Heart left ventricle (tissue), 13 donors: ENCODE measurements around the gene ZNF76.

Source experiments
- POLR2A ChIP-seq, 2 donors: fragments of 450-650 bp; IDR thresholded peaks; one replicate each; pipeline ENCODE4 v1.6.1; 2017; ENCODE audit warnings: antibody characterized with exemption in 2 of 2, mild to moderate bottlenecking in 2 of 2, moderate library complexity in 2 of 2
- TF ChIP-seq, protein P1 (sequence below), 12 donors: fragments of 200-600 bp; sonication (generic) in 4 of 12; IDR thresholded peaks; one replicate each; pipeline versions ENCODE4 v1.5.0 to v1.8.0; 2018 to 2022; ENCODE audit warnings: antibody characterized with exemption in 12 of 12, mild to moderate bottlenecking in 5 of 12
- donor health status: ischemic (EF 13 %, LVEDD 7.1; RV severe dilation, severe dysfunction).
- donor health status: DM: no; HTN: yes; CAD: no.
- donor health status: DM: no; HTN: no; CAD: no.
- donor health status: ischemic (EF 25% LVEDD 6.9; RV normal size, moderate dysfunction).
- donor health status: ischemic (EF 25% LVEDD 5.7; RV mildly dilated, moderate dysfunction).
- donor health status: ischemic (EF 35%, LVEDD 5.7; RV mildly dilated, moderate dysfunction).
- donor health status: nonischemic (EF 11% LVEDD 7.7; RV severe dilation, severe dysfunction).
- donor health status: DM: yes; HTN: yes; CAD: no.
- donor health status: PGD.
- donor health status: ischemic (EF 29% LVEDD 5.4; RV normal size, mild dysfunction).
- donor health status: nonischemic (EF 23%, LVEDD 6.1; RV moderate dilation, normal function).

DNA sequence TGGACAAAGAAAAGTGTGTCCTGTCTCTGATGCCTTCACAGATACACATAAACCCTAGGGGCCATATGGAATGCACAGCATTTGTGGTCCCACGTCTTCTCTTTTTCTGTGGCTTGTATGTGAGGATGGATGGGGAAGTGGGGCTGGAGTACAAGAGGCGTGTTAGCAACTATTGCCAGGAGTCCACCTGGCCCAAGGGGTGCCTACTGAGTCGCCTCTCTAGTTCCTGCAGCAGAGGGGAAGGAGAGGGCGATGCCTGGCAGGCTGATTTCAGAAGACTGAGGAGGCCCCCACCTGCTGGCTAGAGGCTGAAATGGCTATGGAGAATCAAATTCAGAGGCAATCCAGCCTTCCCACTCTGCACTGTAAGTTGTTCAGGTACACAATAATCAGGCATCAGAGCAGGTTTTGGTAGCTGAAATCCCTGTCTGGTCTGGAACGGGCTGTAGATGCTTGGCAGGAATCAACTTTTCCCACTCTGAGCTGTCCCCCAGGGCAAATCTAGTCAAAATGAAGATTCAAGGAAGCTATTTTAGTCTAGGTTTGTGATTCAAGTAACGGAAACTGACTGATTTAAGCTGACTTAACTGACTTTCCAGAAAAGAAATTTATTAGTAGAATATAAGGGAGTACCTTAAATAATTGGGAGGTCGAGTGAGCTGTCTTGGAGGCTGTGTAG lies 68.0 kb downstream of the ZNF76 start:
- TF ChIP-seq, protein P1, sequence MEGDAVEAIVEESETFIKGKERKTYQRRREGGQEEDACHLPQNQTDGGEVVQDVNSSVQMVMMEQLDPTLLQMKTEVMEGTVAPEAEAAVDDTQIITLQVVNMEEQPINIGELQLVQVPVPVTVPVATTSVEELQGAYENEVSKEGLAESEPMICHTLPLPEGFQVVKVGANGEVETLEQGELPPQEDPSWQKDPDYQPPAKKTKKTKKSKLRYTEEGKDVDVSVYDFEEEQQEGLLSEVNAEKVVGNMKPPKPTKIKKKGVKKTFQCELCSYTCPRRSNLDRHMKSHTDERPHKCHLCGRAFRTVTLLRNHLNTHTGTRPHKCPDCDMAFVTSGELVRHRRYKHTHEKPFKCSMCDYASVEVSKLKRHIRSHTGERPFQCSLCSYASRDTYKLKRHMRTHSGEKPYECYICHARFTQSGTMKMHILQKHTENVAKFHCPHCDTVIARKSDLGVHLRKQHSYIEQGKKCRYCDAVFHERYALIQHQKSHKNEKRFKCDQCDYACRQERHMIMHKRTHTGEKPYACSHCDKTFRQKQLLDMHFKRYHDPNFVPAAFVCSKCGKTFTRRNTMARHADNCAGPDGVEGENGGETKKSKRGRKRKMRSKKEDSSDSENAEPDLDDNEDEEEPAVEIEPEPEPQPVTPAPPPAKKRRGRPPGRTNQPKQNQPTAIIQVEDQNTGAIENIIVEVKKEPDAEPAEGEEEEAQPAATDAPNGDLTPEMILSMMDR (IDR thresholded peaks at IDR 0.05): peak; percentile 27 to 66 (median 51)
- TF ChIP-seq POLR2A (IDR thresholded peaks at IDR 0.05): no peak
